ENCODE data around the gene ENKUR.
"Not testable (repeated sequence)": the region's sequence is repeated elsewhere in the genome, so short reads cannot be mapped to it uniquely, and the experiment has no call there.

ENKUR gene

DNA sequence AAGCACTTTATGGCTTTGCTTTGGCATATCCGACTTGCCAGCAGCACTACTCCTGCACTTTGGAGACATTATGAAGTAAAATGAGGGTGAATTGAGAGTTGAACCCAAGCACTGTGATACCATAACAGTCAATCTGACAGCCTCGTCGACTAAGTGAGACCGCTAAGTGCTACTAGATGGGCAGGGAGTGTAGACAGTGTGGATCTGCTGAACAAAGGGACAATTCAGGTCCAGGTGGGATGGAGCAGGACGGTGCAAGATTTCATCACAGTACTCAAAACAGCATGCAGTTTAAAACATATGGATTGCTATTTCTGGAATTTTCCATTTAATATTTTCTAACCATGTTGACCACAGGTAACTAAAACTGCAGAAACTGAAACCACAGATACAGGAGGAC is 42.8 kb downstream of the ENKUR start:
- no peak for DNase-seq (ENCODE audit: low spot score)

DNA sequence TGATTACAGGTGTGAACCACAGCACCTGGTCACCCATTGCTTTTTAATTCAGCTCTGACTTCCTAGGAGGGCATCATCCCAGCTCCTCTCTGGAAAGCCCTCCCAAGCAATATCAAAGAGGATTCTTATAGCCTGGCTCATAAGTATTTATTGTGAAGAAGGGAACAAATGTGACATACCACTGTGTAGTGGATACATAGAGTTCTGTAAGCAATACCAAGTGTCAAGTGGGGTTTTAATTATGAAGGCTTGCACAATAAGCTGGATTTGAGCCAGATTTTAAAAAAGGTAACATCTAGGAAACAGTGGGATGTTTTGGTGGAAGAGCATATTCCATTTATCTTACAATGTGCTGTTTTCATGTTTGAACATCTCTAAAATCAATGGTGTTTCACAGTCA is 44.6 kb downstream of the ENKUR start:
- DNase-seq (ENCODE audit: low spot score): no peak

DNA sequence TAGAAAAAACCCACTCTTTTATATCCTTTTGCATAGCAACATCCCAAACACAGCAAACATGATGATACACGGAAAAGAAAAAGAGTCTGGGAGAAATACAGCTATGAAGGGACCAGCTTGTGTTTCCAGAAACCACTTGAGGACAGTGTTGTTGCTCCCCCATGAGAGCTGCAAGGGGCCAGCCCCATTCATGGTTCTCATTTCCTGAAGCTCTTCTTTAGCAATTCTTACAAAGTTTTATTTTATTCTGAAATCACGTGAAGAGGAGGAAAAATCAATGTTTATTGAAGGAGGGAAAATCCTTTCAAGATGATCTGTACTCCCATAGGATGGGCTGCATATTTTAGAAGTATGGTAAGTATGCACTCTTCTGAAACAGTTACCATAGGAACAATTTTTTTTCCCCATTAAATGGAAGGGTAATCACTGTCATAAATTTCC is 46.1 kb downstream of the ENKUR start:
- no peak for DNase-seq (ENCODE audit: low spot score)

DNA sequence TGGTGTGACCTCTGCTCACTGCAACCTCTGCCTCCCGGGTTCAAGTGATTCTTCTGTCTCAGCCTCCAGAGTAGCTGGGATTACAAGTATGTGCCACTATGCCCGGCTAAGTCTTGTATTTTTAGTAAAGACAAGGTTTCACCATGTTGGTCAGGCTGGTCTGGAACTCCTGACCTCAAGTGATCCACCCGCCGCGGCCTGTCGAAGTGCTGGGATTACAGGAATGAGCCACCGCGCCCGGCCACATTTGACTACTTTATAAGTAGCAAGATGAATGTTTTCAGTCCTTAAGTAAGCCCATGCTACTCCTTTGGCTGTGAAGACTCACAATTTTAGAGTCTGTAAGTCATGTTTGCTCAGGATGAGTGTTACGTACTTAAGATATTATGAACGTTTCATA is 47.0 kb downstream of the ENKUR start:
- not testable (repeated sequence) for DNase-seq (ENCODE audit: low spot score)

DNA sequence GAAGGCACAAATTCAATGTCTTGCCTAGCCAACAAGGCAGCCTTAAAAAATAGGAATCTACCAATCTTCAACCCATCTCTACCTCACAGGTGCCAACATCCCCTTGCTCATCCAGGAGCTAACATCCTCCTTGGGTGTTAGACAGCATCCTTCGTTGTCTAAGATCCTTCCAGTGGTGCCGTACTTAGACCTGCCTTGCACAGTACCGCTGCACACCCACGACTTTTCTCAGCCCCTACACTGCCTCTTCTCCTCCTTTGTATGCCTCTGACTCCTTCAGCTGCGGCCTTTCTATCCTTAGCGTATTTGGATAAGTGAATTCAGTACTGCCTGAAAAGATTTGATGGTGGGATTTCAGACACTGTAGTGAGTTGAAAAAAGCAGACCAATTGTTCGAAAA is 47.6 kb downstream of the ENKUR start:
- DNase-seq (ENCODE audit: low spot score): no peak

DNA sequence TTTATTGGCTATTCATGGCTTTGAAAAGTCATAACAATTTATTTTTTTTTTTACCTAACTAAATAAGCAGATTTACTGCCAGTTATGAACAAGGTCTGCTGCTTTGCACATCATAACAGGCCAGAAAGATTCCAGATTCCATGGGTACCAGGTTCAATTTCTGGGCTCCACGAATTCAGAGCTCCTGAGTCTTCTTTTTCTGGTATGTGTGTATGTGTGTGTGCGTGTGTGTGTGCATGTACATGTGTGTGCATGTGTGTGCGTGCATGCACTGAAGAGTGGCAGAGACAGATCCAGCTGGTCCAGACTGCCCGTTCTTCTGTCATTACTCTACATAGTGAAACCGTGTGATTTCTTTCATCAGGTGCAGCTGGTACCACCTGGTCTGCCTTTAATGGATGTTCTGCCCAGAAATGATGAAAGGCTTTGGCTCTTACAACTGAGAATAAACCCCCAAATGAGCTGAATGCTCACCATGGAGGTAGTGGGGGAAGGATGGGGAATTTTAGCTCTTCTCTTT is 48.9 kb downstream of the ENKUR start:
- DNase-seq (ENCODE audit: low spot score): no peak

DNA sequence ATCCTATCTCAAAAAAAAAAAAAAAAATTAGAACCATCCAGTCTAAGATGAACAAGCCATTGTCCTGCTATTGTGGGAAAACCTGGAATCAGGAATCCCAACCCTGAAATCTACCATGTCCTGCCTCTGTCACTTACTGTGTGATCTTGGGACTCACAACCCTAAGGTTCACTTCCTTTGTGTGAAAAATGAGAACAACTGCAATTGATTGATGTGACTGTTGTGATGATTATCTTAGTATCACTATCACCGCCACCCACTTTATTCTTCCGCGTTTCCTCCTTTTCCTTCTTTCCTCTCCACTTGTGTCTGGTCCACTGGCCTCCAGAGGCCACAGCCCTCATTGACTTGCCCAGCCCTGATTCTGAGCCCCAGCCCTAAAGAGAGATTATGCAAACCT is 50.9 kb downstream of the ENKUR start:
- no peak for DNase-seq (ENCODE audit: low spot score)

DNA sequence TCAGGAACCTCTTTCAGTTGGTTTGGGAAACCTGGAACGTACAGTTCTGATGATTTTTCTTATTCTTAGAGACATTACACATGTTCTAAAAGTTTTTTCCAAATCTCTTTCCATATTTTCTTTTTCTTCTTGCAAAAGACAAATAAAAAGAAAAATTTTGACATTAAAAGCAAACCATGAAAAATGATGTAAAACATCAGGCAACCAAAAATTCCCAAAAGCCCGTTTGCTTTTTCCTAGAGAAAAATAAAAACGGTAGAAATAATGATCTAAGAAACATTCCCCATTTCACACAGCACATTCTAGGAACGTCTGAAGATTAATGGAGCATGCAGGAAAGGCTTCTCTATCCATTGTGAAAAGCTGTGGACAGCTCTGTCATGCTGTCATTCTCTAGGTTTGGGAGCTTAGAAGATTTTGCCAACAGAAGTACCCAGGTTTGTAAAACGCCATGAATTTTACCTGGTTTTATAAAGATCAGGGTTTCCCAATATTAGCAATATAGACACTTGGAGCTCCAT is 52.4 kb downstream of the ENKUR start:
- DNase-seq (ENCODE audit: low spot score): no peak

DNA sequence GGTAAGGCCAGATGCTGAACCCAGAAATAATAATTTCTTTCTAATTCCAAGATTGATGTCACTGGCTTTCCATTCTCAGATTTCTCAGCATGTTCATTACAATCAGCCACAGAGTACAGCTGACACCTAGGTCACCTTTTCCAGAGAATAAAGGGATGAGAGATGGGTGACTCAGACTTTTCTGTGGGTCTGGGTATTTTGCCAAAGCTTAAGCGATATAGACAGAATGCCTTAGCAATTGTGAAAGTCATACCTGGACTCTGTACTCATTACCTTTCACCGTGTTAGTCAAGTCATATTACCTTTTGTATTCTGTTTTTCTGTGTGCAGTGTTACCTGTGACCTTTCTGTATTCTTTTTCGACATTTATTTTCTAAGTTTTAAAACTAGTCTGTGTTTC is 53.0 kb downstream of the ENKUR start:
- DNase-seq (ENCODE audit: low spot score): no peak

DNA sequence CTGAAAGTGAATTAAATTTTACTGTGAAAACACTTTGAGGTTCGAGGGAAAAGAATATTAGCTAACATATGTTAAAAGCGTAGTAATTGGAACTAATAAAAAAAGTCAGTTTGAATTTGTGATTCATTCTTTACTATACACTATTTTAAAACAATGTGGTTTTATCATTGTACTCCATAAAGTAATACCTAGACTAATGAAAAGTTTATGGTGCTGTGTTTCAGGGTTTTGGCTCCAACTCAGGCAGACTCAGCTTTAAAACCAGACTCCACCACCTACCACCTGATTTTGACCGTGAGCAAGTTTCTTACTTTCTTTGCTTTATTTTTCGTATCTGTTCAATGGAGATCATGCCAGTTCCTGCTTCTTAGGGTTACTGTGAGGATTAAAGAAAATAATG is 54.4 kb downstream of the ENKUR start:
- no peak for DNase-seq (ENCODE audit: low spot score)

DNA sequence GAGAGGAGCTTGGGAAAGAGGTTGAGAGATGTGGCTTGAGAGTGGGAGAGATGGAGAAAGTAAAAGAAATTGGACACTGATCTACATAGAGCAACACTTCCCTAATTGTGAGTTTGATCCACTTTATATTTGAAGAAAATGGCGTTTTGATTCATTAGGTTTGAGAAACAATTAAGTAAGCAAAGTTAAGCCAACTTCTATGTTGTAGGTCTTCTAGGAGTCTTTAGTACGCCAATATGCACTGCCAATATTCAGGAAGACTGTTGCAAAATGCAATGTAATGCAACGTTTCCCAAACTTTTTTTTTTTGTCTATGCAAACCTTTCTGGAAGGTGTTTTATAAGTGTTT is 56.6 kb downstream of the ENKUR start:
- DNase-seq (ENCODE audit: low spot score): no peak

DNA sequence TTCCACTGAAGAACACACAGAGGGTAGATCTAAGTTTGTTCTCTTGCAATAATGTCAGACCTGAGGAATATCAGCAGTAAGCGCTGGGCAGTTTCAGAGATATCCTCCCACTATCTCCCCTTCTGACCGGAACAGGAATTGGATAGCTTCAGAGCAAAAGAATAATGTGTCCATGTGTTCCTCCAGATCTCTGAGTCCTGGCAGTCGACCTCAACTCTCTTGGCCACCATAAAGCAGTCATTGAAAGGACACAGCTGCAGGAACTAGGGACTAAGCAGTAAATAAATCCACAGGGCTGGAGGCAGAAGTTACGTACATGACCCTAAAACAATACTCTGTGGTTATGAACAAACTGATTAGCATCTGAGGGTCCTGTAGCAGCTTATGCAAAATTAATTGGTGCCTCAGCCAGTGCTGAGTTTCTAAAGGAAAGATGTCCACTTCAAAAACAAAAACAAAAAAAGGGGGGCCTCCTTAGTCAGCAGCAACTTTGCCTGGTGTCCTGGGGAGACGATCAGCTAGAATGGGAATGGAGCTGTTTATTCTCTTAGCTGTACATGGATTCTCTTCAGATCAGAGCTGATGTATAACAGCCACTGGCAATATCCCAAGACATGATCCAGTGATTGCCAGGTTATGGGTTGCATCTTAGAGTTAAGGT is 57.1 kb downstream of the ENKUR start:
- no peak for DNase-seq (ENCODE audit: low spot score)

DNA sequence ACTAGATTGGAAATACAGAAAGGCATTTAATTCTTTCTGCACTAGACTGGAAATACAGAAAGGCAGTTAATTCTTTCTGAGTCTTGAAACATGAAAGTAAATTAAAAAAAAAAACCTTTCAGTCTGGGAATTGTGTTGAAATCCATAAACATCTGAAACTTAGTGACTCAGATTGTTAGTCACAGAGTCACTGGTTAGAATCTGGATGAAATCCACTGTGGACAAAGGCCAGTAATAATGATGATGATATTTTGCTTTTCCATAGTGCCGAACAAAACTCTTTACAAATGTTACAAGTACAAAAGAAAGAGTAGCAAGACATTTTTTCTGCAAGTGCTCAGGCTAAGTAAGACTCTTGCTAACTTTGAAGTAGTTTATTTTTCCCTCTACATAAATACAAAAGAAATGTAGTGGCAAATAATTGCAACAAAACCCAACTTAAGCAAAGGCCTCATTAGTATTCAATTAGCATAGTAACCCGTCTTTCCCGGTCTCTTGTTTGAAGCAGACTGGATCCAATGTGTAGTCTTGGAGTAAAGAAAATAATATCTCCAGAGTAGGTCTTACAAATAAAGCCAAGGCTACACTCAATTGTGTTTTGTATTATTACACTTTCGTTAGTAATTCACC is 57.8 kb downstream of the ENKUR start:
- DNase-seq (ENCODE audit: low spot score): peak; percentile 59

DNA sequence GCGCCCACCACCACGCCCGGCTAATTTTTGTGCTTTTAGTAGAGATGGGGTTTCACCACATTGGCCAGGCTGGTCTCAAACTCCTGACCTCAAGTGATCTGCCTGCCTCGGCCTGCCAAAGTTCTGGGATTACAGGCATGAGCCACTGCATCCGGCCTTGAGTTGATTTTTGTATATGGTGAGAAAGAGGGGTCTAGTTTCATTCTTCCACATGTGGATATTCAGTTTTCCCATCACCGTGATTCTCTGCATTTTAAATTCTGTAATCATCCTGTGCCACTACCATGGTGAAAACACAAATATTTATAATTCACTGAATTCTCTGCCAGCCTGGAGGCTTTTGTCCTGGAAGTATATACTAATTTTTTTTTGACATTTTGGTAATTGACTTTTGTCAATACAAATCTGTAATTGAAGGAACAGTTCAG is 58.3 kb downstream of the ENKUR start:
- DNase-seq (ENCODE audit: low spot score): not testable (repeated sequence)

DNA sequence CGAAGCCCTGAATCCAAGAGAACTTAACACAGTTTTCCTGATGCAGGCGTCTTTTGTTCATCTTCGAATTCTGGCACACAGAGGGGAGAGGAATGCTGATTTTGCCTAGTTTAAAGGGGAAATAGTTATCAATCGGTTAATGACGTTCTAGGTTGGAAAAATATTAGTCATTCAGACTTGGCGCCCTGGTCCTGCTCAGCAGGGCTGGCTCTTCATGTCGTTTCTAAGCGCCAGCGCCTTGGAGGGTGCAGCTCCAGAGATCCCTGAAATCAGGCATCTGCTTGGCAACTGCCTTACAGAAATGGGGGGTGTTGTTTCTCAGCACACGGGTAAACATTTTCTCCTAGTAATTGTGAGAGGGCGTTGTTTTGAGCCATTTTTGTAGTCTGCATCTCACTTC is 62.3 kb downstream of the ENKUR start:
- no peak for DNase-seq (ENCODE audit: low spot score)

DNA sequence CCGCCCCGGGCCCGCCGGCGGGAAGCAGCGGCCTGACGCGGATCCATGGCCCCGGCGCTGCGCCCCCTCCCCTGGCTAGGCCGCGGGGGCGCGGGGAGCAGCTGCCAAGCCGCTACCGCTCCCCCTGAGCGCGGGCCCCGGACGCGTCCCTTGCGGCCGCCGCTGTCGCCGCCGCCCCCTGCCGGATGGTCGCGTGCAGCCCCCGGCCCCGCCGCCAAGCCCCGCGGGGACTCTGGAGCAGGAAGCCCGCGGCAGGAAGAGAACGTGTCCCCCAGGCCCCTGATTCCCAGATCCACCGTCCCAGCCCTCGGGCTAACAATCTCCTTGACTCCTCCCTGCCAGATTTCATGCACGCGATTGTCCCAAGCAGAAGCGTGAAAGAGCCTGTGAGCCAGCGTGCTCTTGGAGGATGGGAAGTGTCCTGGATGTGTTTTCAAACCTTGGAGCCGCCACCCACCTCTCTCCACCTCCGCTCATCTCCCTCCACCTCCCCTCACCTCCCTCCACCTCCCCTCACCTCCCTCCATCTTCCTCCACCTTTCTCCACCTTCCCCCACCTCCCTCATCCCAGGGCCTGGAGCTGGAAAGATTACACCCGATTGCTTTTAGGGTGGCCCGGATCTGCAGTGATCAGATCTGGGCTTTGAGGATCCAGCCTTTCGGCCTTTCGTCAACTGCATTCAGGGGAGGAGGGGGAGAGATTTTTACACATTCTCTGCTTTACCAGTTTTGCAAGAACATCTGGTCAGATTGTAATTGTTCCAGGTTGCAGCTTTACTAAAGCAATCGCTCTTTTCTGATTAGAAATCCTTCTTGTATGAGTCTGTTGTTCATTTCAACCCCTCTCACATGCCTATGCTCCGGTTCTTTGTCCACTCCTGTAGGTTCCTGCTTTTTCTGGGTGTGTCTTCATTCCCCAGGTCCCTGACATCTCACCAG is 63.0 kb downstream of the ENKUR start:
- no peak for DNase-seq (ENCODE audit: low spot score)

DNA sequence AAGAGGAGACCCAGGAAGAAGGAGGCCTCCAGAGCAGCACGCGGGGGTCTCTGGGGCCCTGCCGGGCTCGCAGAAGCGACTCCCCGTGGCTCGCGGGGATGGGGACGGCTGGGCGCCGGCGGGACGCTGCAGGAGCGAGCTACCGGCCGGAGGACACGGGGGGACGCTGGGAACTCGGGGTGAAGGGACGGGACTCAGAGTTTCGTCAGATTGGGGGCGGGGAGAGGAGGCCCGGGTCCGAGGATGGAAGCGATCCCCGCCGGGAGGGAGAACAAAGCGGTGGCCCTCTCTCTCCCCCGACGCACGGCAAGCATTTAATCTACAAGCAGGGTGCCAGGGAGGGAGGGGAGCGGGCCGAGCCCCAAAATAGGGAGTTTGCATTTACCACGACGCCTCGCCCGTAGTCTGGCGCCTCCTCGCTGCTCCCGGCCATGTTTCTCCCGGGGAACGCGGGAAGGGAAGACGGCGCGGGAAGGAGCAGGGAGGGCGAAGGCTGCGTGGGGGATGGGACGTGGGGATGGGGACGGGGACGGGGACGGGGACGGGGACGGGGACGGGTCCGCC is 63.7 kb downstream of the ENKUR start, which contains the start of gene PRTFDC1:
Gene PRTFDC1 (minus strand): TSS at position 464 of the 564 bp plus-strand sequence. CDS start 31 bp downstream, at position 433.
- no peak for DNase-seq (ENCODE audit: low spot score)

DNA sequence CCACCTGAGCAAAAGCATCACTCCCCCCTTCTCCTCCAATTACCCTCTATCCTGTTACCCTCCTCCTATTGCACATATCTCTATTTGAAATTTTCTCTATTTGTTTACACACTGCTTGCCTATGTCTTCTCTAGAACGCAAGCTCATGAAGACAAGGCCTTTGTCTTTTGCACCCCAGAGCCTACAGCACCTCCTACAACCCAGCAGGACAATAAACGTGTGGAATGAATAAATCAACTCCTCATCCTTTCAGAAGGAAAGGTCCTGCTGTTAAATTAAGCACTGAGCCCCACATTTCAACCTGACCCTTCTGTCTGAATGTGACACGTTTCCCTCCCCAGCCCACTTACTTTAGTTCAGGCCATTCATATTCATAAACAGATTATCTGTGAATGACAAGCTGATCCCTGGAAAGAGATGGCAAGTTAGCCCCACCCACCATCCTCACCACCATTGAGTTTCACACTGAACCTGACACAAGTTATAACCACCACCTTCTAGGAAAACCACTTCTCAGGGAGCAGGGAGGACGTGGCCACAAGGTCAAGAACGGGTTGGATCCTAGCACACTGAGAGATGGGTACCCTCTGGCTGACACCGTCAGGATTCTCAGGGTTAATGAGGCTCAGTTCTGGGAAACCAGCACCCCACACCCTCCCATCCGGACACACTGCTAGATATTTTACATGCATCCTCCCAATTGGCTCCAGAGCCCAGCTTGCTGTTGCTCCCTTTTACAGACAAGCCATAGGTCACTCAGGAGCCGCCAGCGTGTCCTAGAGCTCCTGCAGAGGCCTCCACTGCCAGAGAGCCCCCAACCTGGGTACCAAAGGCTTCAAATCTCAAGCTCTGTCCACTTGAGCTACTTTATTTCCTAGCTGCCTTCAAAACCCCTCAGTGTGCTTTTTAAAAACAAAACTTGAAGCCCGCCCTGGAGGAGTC is 64.5 kb downstream of the ENKUR start:
- DNase-seq (ENCODE audit: low spot score): no peak

DNA sequence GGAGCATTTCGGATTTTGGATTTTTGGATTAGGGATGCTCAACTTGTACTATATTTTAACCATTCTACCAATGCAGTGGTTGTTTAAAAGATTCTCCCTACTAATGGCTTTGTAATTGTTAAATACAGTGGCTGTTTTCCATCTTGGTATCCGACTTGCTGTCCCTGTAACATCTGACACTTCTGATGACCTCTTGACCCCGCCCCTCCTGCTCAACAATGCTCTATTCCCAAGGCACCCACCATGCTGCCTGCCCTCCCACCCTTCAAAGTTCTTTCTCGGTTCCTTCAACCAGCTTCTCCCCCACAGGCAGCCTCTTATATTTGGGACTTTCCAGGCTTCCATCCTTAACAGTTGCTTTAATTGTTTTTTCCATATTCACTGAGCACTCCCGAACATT is 65.5 kb downstream of the ENKUR start:
- DNase-seq (ENCODE audit: low spot score): no peak

DNA sequence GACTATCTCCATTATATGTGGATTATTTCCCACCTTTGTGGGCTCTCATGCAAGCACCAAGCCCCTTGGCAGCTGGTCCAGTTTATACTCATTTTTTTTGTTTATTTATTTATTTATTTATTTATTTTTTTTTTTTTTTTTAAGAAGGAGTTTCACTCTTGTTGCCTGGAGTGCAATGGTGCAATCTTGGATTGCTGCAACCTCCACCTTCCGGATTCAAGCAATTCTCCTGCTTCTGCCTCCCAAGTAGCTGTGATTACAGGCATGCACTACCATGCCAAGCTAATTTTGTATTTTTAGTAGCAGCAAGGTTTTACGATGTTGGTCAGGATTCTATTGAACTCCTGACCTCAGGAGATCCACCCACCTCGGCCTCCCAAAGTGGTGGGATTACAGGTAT is 66.3 kb downstream of the ENKUR start:
- DNase-seq (ENCODE audit: low spot score): no peak

Data from kidney capillary endothelial cell (primary cell).